ENCODE data around the gene LY86.

Gene LY86

DNA sequence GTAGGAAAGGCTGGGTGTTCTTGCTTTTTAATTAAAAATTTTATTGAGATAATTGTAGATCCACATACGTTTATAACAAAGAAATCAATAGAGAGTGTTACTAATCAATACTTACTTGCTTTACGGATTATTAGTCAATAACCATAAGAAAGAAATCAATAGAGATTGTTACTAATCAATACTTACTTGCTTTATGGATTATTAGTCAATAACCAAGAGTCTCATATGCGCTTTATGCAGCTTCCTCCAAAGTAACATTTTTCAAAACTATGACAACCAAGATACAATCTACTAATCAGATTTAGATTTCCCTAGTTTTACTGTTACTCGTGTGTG lies 31.0 kb upstream of the LY86 start:
- no peak for DNase-seq (ENCODE audit: low read depth)

DNA sequence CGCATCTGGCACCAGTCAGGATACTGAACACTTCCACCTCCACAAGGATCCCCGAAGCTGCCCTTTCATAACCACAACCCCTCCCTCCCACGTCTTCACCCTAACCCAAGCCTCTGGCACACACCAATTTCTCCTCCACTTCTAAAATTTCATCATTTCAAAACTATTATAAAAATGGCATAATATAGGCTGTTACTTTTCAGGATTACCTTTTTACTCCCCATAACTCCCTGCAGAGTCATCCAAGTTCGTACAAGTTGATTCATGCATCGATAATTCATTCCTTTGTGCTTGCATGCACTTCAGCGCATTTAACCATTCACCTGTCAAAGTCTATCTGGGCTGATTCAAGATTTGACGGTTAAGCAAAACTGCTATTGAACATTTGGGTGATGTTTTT lies 30.6 kb upstream of the LY86 start:
- Histone ChIP-seq H3K4me3 (ENCODE audit: low read length) (no peak overlapping the region), H3K9ac (ENCODE audit: low read length) (no peak overlapping the region), H3K9me3 (ENCODE audit: control insufficient read depth, low read length) (no peaks in the 10 kb centered on the region), H3K4me1 (ENCODE audit: control insufficient read depth, insufficient read depth, low read length) (peaks cover 26% of the 10 kb centered on the region), H3K36me3 (ENCODE audit: control insufficient read depth, insufficient read depth, low read length, severe bottlenecking) (no peaks in the 10 kb centered on the region), H3K27me3 (replicated peaks; ENCODE audit: control insufficient read depth, insufficient read depth, low read length) (peaks cover 19% of the 10 kb centered on the region)
- no peak for DNase-seq (ENCODE audit: low read depth)

More for the DNA sequence above, 31.0 kb upstream of the LY86 start:
- Histone ChIP-seq H3K9me3 (ENCODE audit: control insufficient read depth, low read length) (no peaks in the 10 kb centered on the region), H3K36me3 (ENCODE audit: control insufficient read depth, insufficient read depth, low read length, severe bottlenecking) (no peaks in the 10 kb centered on the region), H3K9ac (ENCODE audit: low read length) (peak overlapping the region; percentile 49), H3K4me1 (ENCODE audit: control insufficient read depth, insufficient read depth, low read length) (peaks cover 26% of the 10 kb centered on the region), H3K4me3 (ENCODE audit: low read length) (no peak overlapping the region), H3K27me3 (replicated peaks; ENCODE audit: control insufficient read depth, insufficient read depth, low read length) (peaks cover 19% of the 10 kb centered on the region)

GRCh38 chr6:6559994-6560570 lies 28.4 kb upstream of the LY86 start:
- no peak overlapping the region for H3K9ac ChIP-seq (ENCODE audit: low read length)
- H3K4me3 ChIP-seq (ENCODE audit: low read length), result no peak overlapping the region
- H3K36me3 ChIP-seq (ENCODE audit: control insufficient read depth, insufficient read depth, low read length, severe bottlenecking), result no peaks in the 10 kb centered on the region
- H3K4me1 ChIP-seq (ENCODE audit: control insufficient read depth, insufficient read depth, low read length), result peaks cover 26% of the 10 kb centered on the region
- H3K9me3 ChIP-seq (ENCODE audit: control insufficient read depth, low read length), result peaks cover 4% of the 10 kb centered on the region
- H3K27me3 ChIP-seq (replicated peaks; ENCODE audit: control insufficient read depth, insufficient read depth, low read length), result peaks cover 27% of the 10 kb centered on the region
- no peak for DNase-seq (ENCODE audit: low read depth)

DNA sequence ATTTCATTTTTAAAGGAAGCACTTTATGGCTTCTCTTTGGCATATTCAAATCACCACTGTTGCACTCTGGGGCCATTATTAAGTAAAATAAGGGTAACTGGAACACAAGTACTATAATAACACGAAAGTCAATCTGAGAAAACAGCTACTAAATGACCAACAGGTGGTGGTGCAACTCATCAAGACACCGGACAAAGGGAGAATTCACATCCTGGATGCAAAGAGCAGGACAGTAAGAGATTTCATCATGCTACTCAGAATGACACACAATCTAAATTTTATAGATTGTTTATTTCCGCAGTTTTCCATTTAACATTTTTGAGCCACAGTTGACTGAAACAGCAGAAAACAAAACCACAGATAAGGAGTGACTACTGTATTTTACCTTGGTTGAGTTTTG lies 27.6 kb upstream of the LY86 start:
- peaks cover 22% of the 10 kb centered on the region for H3K4me1 ChIP-seq (ENCODE audit: control insufficient read depth, insufficient read depth, low read length)
- H3K36me3 ChIP-seq (ENCODE audit: control insufficient read depth, insufficient read depth, low read length, severe bottlenecking), result no peaks in the 10 kb centered on the region
- no peak for DNase-seq (ENCODE audit: low read depth)
- H3K4me3 ChIP-seq (ENCODE audit: low read length), result no peak overlapping the region
- peaks cover 4% of the 10 kb centered on the region for H3K9me3 ChIP-seq (ENCODE audit: control insufficient read depth, low read length)
- peaks cover 29% of the 10 kb centered on the region for H3K27me3 ChIP-seq (replicated peaks; ENCODE audit: control insufficient read depth, insufficient read depth, low read length)
- H3K9ac ChIP-seq (ENCODE audit: low read length), result no peak overlapping the region

DNA sequence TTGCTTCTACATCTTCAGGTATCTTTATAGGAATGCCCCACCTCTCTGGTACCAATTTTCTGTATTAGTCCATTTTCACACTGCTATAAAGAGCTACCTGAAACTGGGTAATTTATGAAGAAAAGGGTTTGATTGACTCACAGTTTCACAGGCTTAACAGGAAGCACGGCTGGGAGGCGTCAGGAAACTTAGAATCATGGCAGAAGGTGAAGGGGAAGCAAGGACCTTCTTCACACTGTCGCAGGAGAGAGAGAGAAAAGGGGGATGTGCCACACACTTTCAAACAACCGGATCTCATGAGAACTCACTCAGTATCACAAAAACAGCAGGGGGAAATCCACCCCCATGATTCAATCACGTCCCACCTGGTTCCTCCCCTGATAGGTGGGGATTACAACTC lies 24.4 kb upstream of the LY86 start:
- no peak for DNase-seq (ENCODE audit: low read depth)
- no peaks in the 10 kb centered on the region for H3K36me3 ChIP-seq (ENCODE audit: control insufficient read depth, insufficient read depth, low read length, severe bottlenecking)
- H3K9ac ChIP-seq (ENCODE audit: low read length), result no peak overlapping the region

DNA sequence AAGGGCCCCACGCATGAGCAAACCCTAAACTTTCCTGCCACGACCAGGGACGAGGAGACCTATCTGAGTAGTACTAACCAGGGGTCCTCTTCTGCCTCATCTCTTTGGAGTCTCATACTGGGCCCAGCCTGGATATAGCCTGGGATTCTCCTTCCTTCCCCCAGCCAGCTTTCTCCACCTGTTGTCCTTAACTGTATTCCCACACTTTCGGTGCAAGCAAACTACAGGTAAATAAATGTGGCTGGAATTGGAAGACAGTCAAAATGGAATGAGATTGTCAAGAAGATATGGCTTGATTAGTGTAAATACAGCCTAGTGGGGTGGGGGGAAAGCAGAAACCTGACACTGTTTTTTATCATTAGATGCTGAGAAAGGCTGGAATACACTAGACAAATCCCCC lies 23.5 kb upstream of the LY86 start:
- peaks cover 28% of the 10 kb centered on the region for H3K27me3 ChIP-seq (replicated peaks; ENCODE audit: control insufficient read depth, insufficient read depth, low read length)
- no peaks in the 10 kb centered on the region for H3K4me1 ChIP-seq (ENCODE audit: control insufficient read depth, insufficient read depth, low read length)
- H3K9me3 ChIP-seq (ENCODE audit: control insufficient read depth, low read length), result peaks cover 4% of the 10 kb centered on the region
- no peak overlapping the region for H3K4me3 ChIP-seq (ENCODE audit: low read length)
- DNase-seq (ENCODE audit: low read depth), result no peak
- no peak overlapping the region for H3K9ac ChIP-seq (ENCODE audit: low read length)
- no peaks in the 10 kb centered on the region for H3K36me3 ChIP-seq (ENCODE audit: control insufficient read depth, insufficient read depth, low read length, severe bottlenecking)

More for the DNA sequence above, 24.4 kb upstream of the LY86 start:
- peaks cover 28% of the 10 kb centered on the region for H3K27me3 ChIP-seq (replicated peaks; ENCODE audit: control insufficient read depth, insufficient read depth, low read length)
- H3K4me1 ChIP-seq (ENCODE audit: control insufficient read depth, insufficient read depth, low read length), result no peaks in the 10 kb centered on the region
- H3K4me3 ChIP-seq (ENCODE audit: low read length), result no peak overlapping the region
- H3K9me3 ChIP-seq (ENCODE audit: control insufficient read depth, low read length), result peaks cover 4% of the 10 kb centered on the region

DNA sequence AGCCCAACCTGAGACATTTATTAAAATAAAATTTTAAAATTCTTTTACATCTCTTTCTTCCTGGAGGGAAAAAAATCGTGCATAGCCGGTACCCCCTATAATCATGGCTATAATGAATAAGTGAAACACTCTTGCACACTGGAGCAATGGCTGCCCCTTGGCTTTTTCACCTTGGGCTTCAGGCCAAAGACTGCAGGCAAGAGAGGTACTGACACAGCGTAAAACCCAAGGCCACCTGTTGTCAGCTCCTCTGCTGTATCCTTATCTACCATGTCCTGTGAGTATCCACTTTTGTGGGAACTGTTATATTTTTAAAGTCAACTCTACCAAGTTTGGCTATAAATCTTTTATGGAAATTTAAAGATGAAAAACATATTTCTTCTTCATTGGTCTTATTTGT lies 23.0 kb upstream of the LY86 start:
- H3K4me3 ChIP-seq (ENCODE audit: low read length), result no peak overlapping the region
- DNase-seq (ENCODE audit: low read depth), result no peak
- H3K4me1 ChIP-seq (ENCODE audit: control insufficient read depth, insufficient read depth, low read length), result no peaks in the 10 kb centered on the region
- no peaks in the 10 kb centered on the region for H3K36me3 ChIP-seq (ENCODE audit: control insufficient read depth, insufficient read depth, low read length, severe bottlenecking)
- no peak overlapping the region for H3K9ac ChIP-seq (ENCODE audit: low read length)
- peaks cover 24% of the 10 kb centered on the region for H3K27me3 ChIP-seq (replicated peaks; ENCODE audit: control insufficient read depth, insufficient read depth, low read length)
- peaks cover 4% of the 10 kb centered on the region for H3K9me3 ChIP-seq (ENCODE audit: control insufficient read depth, low read length)

DNA sequence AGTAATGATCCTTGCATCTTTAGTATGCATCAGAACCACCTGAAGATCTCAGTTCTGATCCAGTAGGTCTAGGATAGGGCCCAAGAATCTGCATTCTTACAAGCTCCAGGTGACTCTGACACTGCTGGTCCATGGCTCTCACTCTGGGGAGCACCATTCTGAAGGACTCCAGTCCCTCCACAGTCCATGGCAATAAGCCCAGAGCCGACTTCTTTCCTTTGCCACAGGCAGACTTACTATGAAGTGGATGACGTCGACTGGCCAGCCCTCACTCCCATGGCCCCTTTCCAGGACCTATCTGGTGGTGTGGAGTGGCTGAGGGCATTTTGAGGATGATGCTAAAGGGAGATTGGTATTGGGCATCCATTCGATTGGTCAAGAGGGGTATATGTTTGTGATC lies 21.8 kb upstream of the LY86 start:
- Histone ChIP-seq H3K4me3 (ENCODE audit: low read length) (no peak overlapping the region), H3K9ac (ENCODE audit: low read length) (no peak overlapping the region), H3K27me3 (replicated peaks; ENCODE audit: control insufficient read depth, insufficient read depth, low read length) (peaks cover 24% of the 10 kb centered on the region), H3K36me3 (ENCODE audit: control insufficient read depth, insufficient read depth, low read length, severe bottlenecking) (no peaks in the 10 kb centered on the region), H3K9me3 (ENCODE audit: control insufficient read depth, low read length) (peaks cover 4% of the 10 kb centered on the region), H3K4me1 (ENCODE audit: control insufficient read depth, insufficient read depth, low read length) (no peaks in the 10 kb centered on the region)
- no peak for DNase-seq (ENCODE audit: low read depth)

DNA sequence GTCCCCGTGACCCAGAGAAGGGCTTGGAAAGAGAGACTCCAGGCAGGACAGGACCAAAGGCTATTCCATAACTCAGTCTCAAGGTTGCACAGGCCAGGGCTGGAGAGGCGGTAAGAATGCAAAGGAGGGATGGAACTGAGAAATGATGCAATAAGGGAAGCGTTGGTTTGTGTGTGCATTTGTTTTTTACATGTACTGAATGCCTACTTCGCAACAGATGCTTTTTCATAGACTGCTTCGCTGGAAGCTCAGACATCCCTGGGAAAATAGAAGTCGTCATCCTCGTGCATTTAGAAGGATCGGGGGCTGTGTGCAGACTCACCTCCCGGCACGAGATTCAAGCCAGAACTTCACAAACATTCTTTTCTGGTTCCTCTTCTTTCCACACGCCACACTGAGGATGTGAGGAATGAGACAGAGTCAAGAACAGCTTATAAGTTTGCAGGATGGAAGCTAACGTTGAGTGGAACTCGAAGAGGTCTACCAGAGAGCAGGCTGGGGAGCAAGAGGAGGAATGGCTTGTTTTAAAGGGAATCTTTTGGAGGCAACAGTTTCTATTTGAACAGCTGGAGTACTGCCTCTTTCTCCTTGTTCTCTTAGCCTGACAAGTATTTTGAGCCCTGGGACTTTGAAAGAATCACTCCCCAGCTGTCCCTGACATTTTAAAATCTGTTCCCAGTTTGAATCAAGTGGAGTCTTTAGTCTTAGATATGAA lies 19.3 kb upstream of the LY86 start:
- Histone ChIP-seq H3K27me3 (replicated peaks; ENCODE audit: control insufficient read depth, insufficient read depth, low read length) (peaks cover 24% of the 10 kb centered on the region), H3K9ac (ENCODE audit: low read length) (no peak overlapping the region), H3K4me3 (ENCODE audit: low read length) (no peak overlapping the region), H3K4me1 (ENCODE audit: control insufficient read depth, insufficient read depth, low read length) (no peaks in the 10 kb centered on the region), H3K36me3 (ENCODE audit: control insufficient read depth, insufficient read depth, low read length, severe bottlenecking) (no peaks in the 10 kb centered on the region), H3K9me3 (ENCODE audit: control insufficient read depth, low read length) (peaks cover 14% of the 10 kb centered on the region)
- DNase-seq (ENCODE audit: low read depth), result no peak

GRCh38 chr6:6569811-6570164 lies 18.7 kb upstream of the LY86 start:
- no peaks in the 10 kb centered on the region for H3K36me3 ChIP-seq (ENCODE audit: control insufficient read depth, insufficient read depth, low read length, severe bottlenecking)
- no peak overlapping the region for H3K9ac ChIP-seq (ENCODE audit: low read length)
- no peak for DNase-seq (ENCODE audit: low read depth)
- H3K27me3 ChIP-seq (replicated peaks; ENCODE audit: control insufficient read depth, insufficient read depth, low read length), result peaks cover 19% of the 10 kb centered on the region
- H3K4me3 ChIP-seq (ENCODE audit: low read length), result no peak overlapping the region
- H3K4me1 ChIP-seq (ENCODE audit: control insufficient read depth, insufficient read depth, low read length), result no peaks in the 10 kb centered on the region
- H3K9me3 ChIP-seq (ENCODE audit: control insufficient read depth, low read length), result peaks cover 14% of the 10 kb centered on the region

- Histone ChIP-seq H3K9ac (ENCODE audit: low read length) (no peak overlapping the region), H3K9me3 (ENCODE audit: control insufficient read depth, low read length) (peaks cover 15% of the 10 kb centered on the region), H3K4me3 (ENCODE audit: low read length) (no peak overlapping the region), H3K27me3 (replicated peaks; ENCODE audit: control insufficient read depth, insufficient read depth, low read length) (peaks cover 15% of the 10 kb centered on the region), H3K36me3 (ENCODE audit: control insufficient read depth, insufficient read depth, low read length, severe bottlenecking) (no peaks in the 10 kb centered on the region), H3K4me1 (ENCODE audit: control insufficient read depth, insufficient read depth, low read length) (no peaks in the 10 kb centered on the region)
- DNase-seq (ENCODE audit: low read depth), result no peak
Observed at GRCh38 chr6:6570929-6571671, 17.4 kb upstream of the LY86 start.

Data from adipocyte (in vitro differentiated cells).